IPS-18a (cell line): ENCODE data around the gene NEDD4L.

Source experiments
- H3K27ac ChIP-seq: one replicate; pipeline ENCODE4 v1.5.1; 2013; ENCODE audit warnings: low read length
- H3K27me3 ChIP-seq: one replicate; pipeline ENCODE4 v1.6.1; 2013; ENCODE audit warnings: mild to moderate bottlenecking, low read length; ENCODE audit not compliant: control insufficient read depth, insufficient read depth
- H3K36me3 ChIP-seq: one replicate; pipeline ENCODE4 v1.6.1; 2013; ENCODE audit warnings: low read depth, low read length; ENCODE audit not compliant: control insufficient read depth
- H3K4me1 ChIP-seq: one replicate; pipeline ENCODE4 v1.6.1; 2013; ENCODE audit warnings: low read depth, low read length; ENCODE audit not compliant: control insufficient read depth
- H3K4me3 ChIP-seq: one replicate; pipeline ENCODE4 v1.5.1; 2013; ENCODE audit warnings: low read length
- H3K9ac ChIP-seq: one replicate; pipeline ENCODE4 v1.6.1; 2013; ENCODE audit warnings: mild to moderate bottlenecking, low read length, moderate library complexity
- H3K9me3 ChIP-seq: one replicate; pipeline ENCODE4 v1.6.1; 2013; ENCODE audit warnings: low read depth, low read length; ENCODE audit not compliant: control insufficient read depth

The NEDD4L gene

GRCh38 chr18:58396966-58397365 lies 352.9 kb downstream of the NEDD4L start:
- no peak overlapping the region for H3K4me3 ChIP-seq
- H3K9ac ChIP-seq = no peak overlapping the region
- H3K36me3 ChIP-seq = peaks cover 30% of the 10 kb centered on the region
- H3K27ac ChIP-seq = no peak overlapping the region
- no peaks in the 10 kb centered on the region for H3K27me3 ChIP-seq
- no peaks in the 10 kb centered on the region for H3K9me3 ChIP-seq
- peaks cover 7% of the 10 kb centered on the region for H3K4me1 ChIP-seq

DNA sequence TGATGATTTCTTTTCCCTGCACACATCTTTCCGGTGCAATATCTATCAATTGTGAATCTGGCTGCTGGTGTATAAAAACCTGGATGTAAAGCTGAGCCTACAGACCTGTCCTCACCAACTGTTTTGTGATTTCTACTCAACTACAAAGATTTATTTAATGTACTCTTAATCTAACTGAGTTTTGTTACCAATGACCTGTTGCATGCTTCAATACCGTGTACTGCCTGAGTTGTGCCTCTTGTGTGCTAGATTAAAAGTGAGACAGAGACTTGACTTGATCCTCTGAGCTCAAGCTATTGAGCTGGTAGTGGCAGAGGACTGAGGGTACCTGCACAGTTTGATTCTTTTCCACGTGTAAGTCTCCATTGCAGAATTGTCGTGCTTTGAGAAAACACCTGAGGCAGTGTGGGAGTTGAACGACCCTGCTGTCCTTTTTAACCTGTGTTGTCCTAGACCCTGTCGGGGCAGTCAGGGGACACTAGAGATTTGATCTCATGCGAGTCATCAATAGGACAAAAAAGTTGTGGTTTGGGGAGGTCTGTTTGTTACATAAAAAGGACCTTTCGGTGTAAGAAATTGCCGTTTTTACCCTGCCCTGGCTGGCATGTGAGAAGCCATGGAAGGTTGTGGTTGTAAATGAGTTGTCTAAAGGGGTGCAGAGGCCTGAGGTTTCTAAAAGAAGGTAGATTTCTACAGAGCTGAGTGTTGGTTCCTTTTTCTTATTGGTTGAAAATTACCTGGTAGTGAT lies 353.5 kb downstream of the NEDD4L start:
- Histone ChIP-seq H3K27me3 (no peaks in the 10 kb centered on the region), H3K9ac (no peak overlapping the region), H3K9me3 (no peaks in the 10 kb centered on the region), H3K4me1 (peaks cover 2% of the 10 kb centered on the region), H3K4me3 (no peak overlapping the region), H3K36me3 (peaks cover 30% of the 10 kb centered on the region), H3K27ac (no peak overlapping the region)

DNA sequence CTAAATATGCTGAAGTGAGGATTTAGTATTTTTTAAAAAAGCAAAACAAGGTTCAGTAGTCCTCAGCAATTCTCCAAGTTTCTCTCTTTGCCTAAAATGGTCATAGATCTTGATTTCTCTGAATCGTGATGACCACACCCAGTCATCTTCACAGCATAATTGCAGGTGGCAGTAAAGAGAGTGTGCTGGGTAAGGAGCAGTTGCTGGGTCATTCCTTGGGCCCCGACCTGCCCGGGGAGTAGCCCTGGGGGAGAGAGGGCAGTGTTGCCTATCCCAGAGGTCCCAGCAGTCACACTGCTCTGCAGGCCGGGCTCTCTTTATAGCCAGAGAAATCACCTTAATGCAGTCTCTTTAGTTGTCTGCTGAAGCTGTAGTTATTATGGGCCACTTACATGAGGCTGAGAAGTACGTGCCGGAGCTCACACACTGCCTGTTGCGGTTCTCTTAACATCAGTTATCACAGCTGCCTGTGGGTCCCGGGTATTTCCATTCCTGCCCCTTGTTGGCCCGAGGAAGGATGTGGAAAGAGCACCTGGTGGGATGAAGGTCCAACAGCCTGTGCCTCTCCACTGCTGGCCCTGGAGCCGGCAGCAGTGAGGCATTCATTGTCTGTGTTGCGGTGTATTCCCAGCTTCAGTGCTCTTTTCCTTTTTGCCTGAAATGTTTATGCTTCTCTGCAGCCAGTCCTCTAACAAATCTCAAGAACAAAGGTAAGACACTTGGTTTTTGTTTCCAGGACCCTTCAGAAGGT lies 354.8 kb downstream of the NEDD4L start:
- Histone ChIP-seq H3K9me3 (no peaks in the 10 kb centered on the region), H3K27me3 (no peaks in the 10 kb centered on the region), H3K9ac (no peak overlapping the region), H3K36me3 (peaks cover 18% of the 10 kb centered on the region), H3K27ac (no peak overlapping the region), H3K4me1 (no peaks in the 10 kb centered on the region), H3K4me3 (no peak overlapping the region)

DNA sequence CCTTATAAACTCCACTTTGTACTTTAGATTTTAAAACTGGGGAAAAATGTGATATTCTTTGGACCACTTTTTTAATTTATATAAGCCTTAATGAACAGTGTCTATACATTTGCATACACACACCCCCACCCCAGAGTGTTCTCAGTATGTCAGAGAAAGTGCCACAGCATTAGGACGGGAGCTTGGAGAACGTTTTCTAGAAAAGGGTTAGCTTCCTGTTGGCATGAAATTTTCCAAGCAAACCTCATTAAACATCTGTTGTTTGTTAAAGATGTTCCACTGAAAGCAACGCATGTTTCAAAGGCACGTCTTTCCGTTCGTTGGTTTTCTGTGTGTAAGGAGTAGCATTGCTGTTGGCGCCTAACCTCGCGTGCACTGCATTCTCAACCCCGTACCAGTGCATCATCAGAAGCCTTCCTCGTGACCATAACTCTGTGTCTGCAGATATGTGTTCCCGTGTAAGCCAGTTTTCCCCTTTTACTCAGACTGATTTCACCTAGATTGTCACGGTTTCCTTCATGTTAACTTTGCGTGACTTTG lies 356.4 kb downstream of the NEDD4L start:
- H3K36me3 ChIP-seq = peaks cover 15% of the 10 kb centered on the region
- H3K27me3 ChIP-seq = no peaks in the 10 kb centered on the region
- H3K9ac ChIP-seq = no peak overlapping the region
- no peak overlapping the region for H3K4me3 ChIP-seq
- no peaks in the 10 kb centered on the region for H3K9me3 ChIP-seq
- no peak overlapping the region for H3K27ac ChIP-seq
- H3K4me1 ChIP-seq = no peaks in the 10 kb centered on the region

DNA sequence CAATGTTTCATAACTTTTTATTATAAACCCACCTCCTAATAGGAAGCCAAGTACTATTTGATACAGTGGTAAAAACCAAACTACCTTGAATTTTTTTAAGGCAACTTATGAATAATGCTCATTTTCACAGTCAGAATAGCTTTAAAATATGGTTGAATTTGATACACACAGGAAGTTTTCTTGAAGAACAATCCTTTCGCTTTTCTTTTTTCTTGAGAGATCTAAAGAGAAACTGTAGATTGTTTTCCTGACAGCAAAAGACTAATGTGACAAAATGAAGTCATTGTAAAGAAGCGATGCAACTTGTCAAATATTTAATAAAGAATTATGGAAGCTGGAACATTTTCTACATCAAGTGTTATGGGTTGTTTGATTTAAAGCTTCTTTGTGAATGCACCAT lies 357.2 kb downstream of the NEDD4L start:
- Histone ChIP-seq H3K27ac (no peak overlapping the region), H3K9ac (no peak overlapping the region), H3K9me3 (no peaks in the 10 kb centered on the region), H3K4me3 (no peak overlapping the region), H3K36me3 (peaks cover 13% of the 10 kb centered on the region), H3K27me3 (no peaks in the 10 kb centered on the region), H3K4me1 (no peaks in the 10 kb centered on the region)

DNA sequence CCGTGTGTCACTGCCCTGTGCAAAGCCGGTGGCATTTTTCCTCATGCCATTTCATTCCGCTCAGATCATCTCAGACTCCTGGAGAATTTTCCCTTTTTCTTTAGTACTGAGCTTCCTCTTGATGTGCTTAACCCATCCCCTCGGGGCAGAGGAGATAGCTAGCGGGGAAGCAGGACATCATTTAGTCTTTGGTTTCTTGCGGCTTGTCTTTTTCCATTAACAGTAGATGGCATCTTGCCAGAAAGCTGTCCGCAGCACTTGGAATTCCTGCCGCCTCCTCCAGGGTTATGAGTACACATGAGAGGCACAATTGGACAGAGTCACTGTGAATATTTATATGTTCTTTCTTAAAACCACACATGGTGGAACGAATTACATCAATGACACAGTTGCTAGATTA lies 358.2 kb downstream of the NEDD4L start:
- no peak overlapping the region for H3K9ac ChIP-seq
- no peaks in the 10 kb centered on the region for H3K9me3 ChIP-seq
- H3K4me1 ChIP-seq = no peaks in the 10 kb centered on the region
- H3K4me3 ChIP-seq = no peak overlapping the region
- peaks cover 3% of the 10 kb centered on the region for H3K36me3 ChIP-seq
- no peaks in the 10 kb centered on the region for H3K27me3 ChIP-seq
- no peak overlapping the region for H3K27ac ChIP-seq

DNA sequence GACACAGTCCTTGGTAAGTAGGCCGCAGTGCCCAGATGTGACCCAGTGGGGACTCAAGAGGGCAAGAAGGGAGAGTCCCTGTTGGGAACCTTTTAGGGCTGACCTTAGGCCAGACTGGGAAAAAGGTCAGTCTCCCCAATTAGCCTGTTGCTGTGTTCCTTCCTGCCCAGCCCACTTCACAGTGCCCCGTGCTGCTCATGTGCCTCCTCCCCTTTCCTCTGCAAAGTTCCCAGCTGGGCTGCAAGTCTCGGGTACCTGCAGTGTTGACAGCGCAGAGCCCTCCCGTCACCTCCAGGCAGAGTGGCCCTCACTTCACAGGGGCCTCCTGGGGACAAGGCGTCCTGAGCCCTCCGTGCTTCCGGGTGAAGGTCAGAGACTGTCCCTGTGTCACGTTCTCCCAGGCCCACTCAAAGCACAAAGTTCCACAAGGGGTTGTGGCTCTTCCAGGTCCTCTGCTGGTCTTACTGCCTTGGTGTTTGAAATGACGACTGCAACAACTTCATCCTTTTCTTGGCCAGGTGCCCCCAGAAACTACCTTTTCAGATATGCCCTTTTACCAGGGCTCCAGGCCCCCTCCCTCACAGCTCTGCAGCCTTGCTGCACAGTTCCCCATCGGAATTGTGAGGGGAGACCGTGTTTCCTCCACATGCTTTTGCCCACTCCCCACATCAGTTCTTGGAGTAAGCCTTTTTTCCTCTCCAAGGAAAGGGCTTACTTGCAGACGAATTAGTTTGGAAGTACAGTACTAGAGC lies 359.1 kb downstream of the NEDD4L start:
- Histone ChIP-seq H3K9ac (no peak overlapping the region), H3K27ac (no peak overlapping the region), H3K4me1 (no peaks in the 10 kb centered on the region)

DNA sequence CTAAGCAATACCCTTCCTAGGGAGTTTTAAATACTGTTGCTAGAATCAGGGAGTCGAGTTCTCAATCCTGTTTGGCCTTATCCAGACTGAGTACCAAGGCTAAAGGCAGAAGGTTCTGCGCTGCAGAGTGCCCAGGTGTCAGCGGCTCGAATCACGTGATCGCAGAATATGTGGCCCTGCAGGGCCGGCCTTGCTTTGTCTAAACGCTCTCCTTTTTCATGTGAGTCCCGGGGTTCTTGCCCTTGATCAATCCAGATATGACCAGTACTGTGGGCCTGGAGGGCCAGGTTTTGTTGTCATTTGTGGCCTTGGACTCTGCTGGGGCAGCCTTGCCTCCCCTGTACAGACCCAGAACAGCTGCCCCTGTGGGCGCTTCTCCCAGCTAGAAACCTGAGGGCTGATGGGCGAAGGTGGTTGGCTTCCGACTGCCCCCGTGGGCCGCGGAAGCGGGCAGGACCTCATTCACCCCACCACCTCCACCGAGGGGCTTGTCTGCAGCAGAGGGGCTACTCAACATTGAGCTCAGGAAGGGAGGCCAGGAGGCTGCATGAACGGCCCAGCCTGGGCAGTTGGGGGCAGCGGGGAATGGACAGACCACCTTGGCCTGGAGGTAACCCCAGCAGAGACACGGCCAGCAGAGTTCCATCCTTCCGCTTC lies 359.9 kb downstream of the NEDD4L start:
- H3K4me3 ChIP-seq = no peak overlapping the region
- no peaks in the 10 kb centered on the region for H3K9me3 ChIP-seq
- H3K36me3 ChIP-seq = no peaks in the 10 kb centered on the region
- no peaks in the 10 kb centered on the region for H3K27me3 ChIP-seq
- no peak overlapping the region for H3K27ac ChIP-seq
- no peak overlapping the region for H3K9ac ChIP-seq
- no peaks in the 10 kb centered on the region for H3K4me1 ChIP-seq

More for the DNA sequence above, 359.1 kb downstream of the NEDD4L start:
- Histone ChIP-seq H3K9me3 (no peaks in the 10 kb centered on the region), H3K36me3 (no peaks in the 10 kb centered on the region), H3K27me3 (no peaks in the 10 kb centered on the region), H3K4me3 (no peak overlapping the region)

DNA sequence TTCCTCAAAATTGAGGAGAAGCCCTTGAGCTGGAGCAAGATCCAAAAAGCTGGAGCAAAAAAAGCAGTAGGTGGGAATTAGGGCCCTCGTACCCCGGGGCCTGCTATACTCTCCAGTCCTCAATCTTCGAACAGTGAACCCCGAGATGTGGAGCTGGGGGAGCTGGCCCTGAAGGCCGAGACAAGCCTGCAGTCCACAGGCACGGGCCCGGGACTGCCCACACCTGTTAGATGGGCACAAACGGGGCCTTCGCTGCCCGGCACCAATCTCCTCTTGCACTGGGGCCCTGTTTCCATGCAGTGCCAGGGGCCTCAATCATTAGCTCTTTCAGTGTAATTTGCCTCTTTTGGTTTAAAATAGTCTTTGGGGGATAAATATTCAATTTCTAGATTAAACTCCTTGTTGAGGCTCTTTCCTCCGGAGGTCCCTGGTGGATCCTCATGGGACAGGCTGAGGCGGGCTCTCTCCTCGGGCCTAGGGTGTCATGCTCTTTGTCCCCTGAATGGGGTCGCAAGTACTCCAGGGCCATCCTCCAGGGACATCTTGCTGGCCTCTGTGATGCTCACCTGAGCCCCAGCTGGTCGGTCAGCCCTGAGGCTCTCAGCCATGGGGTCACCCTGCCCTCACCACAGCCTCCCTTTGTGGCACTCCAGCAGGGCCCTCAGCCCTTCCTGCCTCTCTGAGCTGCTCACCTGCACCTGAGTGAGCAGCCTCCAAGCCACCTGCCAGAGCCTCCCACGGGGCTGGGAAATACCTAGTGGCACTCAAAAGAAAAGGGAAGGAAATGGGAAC lies 361.3 kb downstream of the NEDD4L start:
- Histone ChIP-seq H3K27me3 (no peaks in the 10 kb centered on the region), H3K9me3 (no peaks in the 10 kb centered on the region), H3K27ac (no peak overlapping the region), H3K4me1 (no peaks in the 10 kb centered on the region), H3K36me3 (no peaks in the 10 kb centered on the region), H3K4me3 (no peak overlapping the region), H3K9ac (no peak overlapping the region)

GRCh38 chr18:58407263-58407648 lies 363.2 kb downstream of the NEDD4L start:
- no peaks in the 10 kb centered on the region for H3K27me3 ChIP-seq
- H3K4me3 ChIP-seq = no peak overlapping the region
- no peaks in the 10 kb centered on the region for H3K36me3 ChIP-seq
- no peaks in the 10 kb centered on the region for H3K4me1 ChIP-seq
- H3K27ac ChIP-seq = no peak overlapping the region
- H3K9me3 ChIP-seq = no peaks in the 10 kb centered on the region
- no peak overlapping the region for H3K9ac ChIP-seq
